Measurements from ENCODE around the gene PSMC2.
"Not testable (repeated sequence)": the region's sequence is repeated elsewhere in the genome, so short reads cannot be mapped to it uniquely, and the experiment has no call there.

The PSMC2 gene

GRCh38 chr7:103396471-103396870, 49.0 kb downstream of the PSMC2 start:
- TF ChIP-seq CTCF (IDR thresholded peaks at IDR 0.05; ENCODE audit: low read depth, low read length): no peak
- no peak for DNase-seq (ENCODE audit: extremely low read depth, low read depth)

- DNase-seq (ENCODE audit: extremely low read depth, low read depth): no peak
- TF ChIP-seq CTCF (IDR thresholded peaks at IDR 0.05; ENCODE audit: low read depth, low read length): no peak
These were observed 51.2 kb downstream of the PSMC2 start for GRCh38 chr7:103398483-103399127.

GRCh38 chr7:103399687-103400086, 52.2 kb downstream of the PSMC2 start:
- DNase-seq (ENCODE audit: extremely low read depth, low read depth): not testable (repeated sequence)

GRCh38 chr7:103405789-103406613, 58.6 kb downstream of the PSMC2 start:
- not testable (repeated sequence) for DNase-seq (ENCODE audit: extremely low read depth, low read depth)

GRCh38 chr7:103412151-103412550, 64.7 kb downstream of the PSMC2 start:
- no peak for DNase-seq (ENCODE audit: extremely low read depth, low read depth)
- TF ChIP-seq CTCF (IDR thresholded peaks at IDR 0.05; ENCODE audit: low read depth, low read length): no peak

- no peak for TF ChIP-seq CTCF (IDR thresholded peaks at IDR 0.05; ENCODE audit: low read depth, low read length)
- DNase-seq (ENCODE audit: extremely low read depth, low read depth): no peak
These were observed 66.0 kb downstream of the PSMC2 start for GRCh38 chr7:103413407-103413806.

- DNase-seq (ENCODE audit: extremely low read depth, low read depth): no peak
- no peak for TF ChIP-seq CTCF (IDR thresholded peaks at IDR 0.05; ENCODE audit: low read depth, low read length)
These were observed 70.8 kb downstream of the PSMC2 start for GRCh38 chr7:103418241-103418640.
